D721Med (cell line): ENCODE results near the gene PSD4.

Source experiments
- DNase-seq: peaks from one replicate; pipeline ENCODE4 v3.0.0; 2011; ENCODE audit warnings: low spot score; ENCODE audit not compliant: insufficient read length
- FAIRE-seq: peaks from 2 replicates; lab custom pipeline; 2011; peaks lifted over from hg19 to GRCh38; lab: Jason Lieb, UNC
- TF ChIP-seq, protein P1 (sequence below): IDR thresholded peaks from 2 replicates; pipeline ENCODE4 v1.5.1; 2012; ENCODE audit warnings: mild to moderate bottlenecking, control low read depth; ENCODE audit not compliant: insufficient read depth; ENCODE audit errors: missing control alignments

Gene PSD4

GRCh38 chr2:113215056-113215455 is 41.3 kb downstream of the PSD4 start:
- FAIRE-seq (no peak), DNase-seq (no peak)
- TF ChIP-seq, protein P1, sequence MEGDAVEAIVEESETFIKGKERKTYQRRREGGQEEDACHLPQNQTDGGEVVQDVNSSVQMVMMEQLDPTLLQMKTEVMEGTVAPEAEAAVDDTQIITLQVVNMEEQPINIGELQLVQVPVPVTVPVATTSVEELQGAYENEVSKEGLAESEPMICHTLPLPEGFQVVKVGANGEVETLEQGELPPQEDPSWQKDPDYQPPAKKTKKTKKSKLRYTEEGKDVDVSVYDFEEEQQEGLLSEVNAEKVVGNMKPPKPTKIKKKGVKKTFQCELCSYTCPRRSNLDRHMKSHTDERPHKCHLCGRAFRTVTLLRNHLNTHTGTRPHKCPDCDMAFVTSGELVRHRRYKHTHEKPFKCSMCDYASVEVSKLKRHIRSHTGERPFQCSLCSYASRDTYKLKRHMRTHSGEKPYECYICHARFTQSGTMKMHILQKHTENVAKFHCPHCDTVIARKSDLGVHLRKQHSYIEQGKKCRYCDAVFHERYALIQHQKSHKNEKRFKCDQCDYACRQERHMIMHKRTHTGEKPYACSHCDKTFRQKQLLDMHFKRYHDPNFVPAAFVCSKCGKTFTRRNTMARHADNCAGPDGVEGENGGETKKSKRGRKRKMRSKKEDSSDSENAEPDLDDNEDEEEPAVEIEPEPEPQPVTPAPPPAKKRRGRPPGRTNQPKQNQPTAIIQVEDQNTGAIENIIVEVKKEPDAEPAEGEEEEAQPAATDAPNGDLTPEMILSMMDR: no peak

DNA sequence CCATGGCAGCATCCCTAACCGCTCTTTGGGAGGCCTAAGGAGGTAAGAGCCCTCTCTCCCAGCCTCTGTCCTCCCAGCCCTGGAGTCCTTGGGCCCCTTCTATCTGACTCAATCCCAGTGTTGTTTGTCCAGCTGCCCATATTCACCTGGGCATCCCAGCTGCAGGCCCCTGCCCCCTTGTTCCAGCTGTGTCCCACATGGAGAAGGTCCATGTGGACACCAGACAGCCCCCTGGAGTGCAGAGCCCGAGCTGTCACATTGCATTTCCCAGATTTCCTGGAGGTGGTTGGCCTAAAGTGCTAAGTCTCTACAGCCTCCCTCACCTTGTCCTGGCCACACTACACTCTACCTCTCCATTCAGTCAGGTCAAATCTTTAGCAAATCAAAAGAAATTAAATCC is 42.5 kb downstream of the PSD4 start:
- no peak for DNase-seq
- no peak for FAIRE-seq
- TF ChIP-seq, protein P1: no peak

- FAIRE-seq (no peak), DNase-seq (no peak)
- TF ChIP-seq, protein P1: no peak
Observed at GRCh38 chr2:113216891-113217454, 43.2 kb downstream of the PSD4 start.

DNA sequence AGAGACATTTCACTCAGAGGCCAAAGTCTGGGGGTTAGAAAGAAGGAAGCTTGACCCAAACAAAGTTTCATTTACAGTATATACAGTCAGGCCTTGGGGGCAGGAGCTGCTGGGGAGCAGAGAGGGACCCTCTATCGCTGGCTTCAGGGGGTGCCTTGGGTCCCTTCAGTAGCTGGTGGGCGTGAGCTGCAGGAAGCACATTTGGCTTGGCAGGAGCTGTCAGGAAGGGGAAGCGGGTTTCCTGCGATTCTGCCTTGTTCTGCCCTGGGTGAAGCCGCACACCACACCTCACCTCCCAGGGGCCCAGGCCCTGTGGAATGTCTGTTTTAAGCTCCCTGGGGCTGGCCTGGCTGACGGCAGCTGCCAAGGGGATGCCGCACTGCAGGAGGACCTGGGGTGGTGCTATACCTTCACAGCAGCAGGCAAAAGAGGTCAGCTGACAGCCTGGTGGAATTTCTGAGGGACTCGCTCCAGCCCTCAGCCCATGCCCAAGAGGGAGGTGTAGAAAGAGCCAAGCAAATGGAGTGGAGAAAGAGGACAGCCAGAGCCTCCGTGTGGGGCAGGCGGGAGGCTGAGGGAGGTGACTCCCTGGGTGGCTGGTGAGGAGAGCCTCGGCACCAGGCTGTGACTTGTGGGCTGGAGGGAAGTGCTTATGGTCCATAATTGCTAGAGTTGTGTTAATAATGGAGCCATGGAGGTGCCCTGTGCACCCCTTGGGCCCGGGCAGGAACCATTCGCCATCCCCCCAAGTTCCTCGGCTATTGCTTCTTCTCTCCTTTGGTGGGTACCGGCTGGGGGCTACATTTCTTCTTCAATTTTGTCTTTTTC is 43.9 kb downstream of the PSD4 start:
- FAIRE-seq (no peak), DNase-seq (no peak)
- TF ChIP-seq, protein P1: no peak

- FAIRE-seq: no peak
- TF ChIP-seq, protein P1: no peak
- DNase-seq: no peak
Observed at GRCh38 chr2:113218283-113219091, 44.7 kb downstream of the PSD4 start.

DNA sequence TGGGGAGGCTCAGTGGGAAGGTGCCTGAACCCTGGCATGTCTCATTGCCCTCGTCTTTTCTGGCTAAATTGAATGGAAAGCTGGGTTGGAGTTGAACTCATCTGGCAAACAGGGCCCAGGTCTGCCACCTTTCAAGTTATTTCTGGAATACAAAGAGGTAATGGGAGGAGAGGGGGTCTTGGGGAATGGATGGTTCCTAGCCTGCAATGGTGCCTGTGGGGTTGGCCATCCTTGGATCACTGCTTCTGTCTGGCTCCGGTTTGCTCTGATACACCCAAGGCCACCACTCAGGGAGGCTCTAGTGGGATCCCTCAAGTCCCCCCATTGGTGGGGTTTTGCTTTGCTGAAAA is 45.3 kb downstream of the PSD4 start:
- no peak for FAIRE-seq
- TF ChIP-seq, protein P1: no peak
- no peak for DNase-seq
